ENCODE data around the gene ALDH16A1. TPM values are rescaled to one million over a fixed set of nuclear protein-coding genes. Genes with fewer than 3 reads are reported as not detected.

The ALDH16A1 gene
- total RNA-seq, 1 experiment from 2014 or later = 40.9 TPM

GRCh38 chr19:49492573-49493405, 39.8 kb downstream of the ALDH16A1 start:
- Histone ChIP-seq H3K27ac (peak overlapping the region; percentile 39), H3K36me3 (ENCODE audit: low read depth) (peaks cover 61% of the 10 kb centered on the region), H3K4me2 (no peak overlapping the region), H3K9me3 (ENCODE audit: insufficient read depth, low read depth) (no peaks in the 10 kb centered on the region), H3K4me3 (no peak overlapping the region), H3K4me1 (replicated peaks; ENCODE audit: insufficient read depth) (peaks cover 23% of the 10 kb centered on the region), H3K9me2 (ENCODE audit: insufficient read depth) (no peaks in the 10 kb centered on the region), H3K27me3 (ENCODE audit: insufficient read depth, low read depth) (no peaks in the 10 kb centered on the region), H3K79me2 (ENCODE audit: low read depth) (peaks cover 64% of the 10 kb centered on the region), H4K20me1 (ENCODE audit: insufficient read depth) (peaks cover 57% of the 10 kb centered on the region), H3F3A (ENCODE audit: insufficient read depth, low read depth) (peaks cover 93% of the 10 kb centered on the region), H2AFZ (no peak overlapping the region)
- intact Hi-C loops (cut with micrococcal nuclease; ENCODE audit: unreplicated experiment) = no loop called here
- TF ChIP-seq CTCF (conservative IDR thresholded peaks at IDR 0.05) (no peak), EZH2 (IDR thresholded peaks at IDR 0.05; ENCODE audit: low read depth) (no peak)
- peak in 1 of 2 experiments; percentile 74 for DNase-seq
- no TSS peak for BruUV-seq (replicated peaks)
- ChIA-PET POLR2A (ENCODE audit: unreplicated experiment) (interaction anchor here (0.5 to 0.6 kb wide), 2 partner anchors 180 to 376 kb away, joined by 3 to 4 read pairs; no protein-coding TSS in a partner anchor), CTCF (no interaction called here)

- peak overlapping the region; percentile 94 for H3K4me2 ChIP-seq
- no peaks in the 10 kb centered on the region for H3K27me3 ChIP-seq (ENCODE audit: insufficient read depth, low read depth)
- H3K9me3 ChIP-seq (ENCODE audit: insufficient read depth, low read depth) = no peaks in the 10 kb centered on the region
- peak overlapping the region; percentile 91 for H3K27ac ChIP-seq
- H2AFZ ChIP-seq = no peak overlapping the region
- peaks cover 41% of the 10 kb centered on the region for H3K79me2 ChIP-seq (ENCODE audit: low read depth)
- H3K36me3 ChIP-seq (ENCODE audit: low read depth) = peaks cover 45% of the 10 kb centered on the region
- DNase-seq = no peak
- CTCF ChIA-PET = no interaction called here
- TF ChIP-seq EZH2 (IDR thresholded peaks at IDR 0.05; ENCODE audit: low read depth) = no peak
- peak; percentile 12; the same call in 1 of the 2 replicates for TF ChIP-seq CTCF (conservative IDR thresholded peaks at IDR 0.05)
- H4K20me1 ChIP-seq (ENCODE audit: insufficient read depth) = peaks cover 46% of the 10 kb centered on the region
- POLR2A ChIA-PET (ENCODE audit: unreplicated experiment) = interaction anchor here (0.7 kb wide), 3 partner anchors 19 to 381 kb away, joined by 3 to 5 read pairs (median 3); partner anchors contain the start of genes AKT1S1, NOSIP and TBC1D17
- TSS peak; percentile 32 for BruUV-seq (replicated peaks)
- peaks cover 22% of the 10 kb centered on the region for H3K4me1 ChIP-seq (replicated peaks; ENCODE audit: insufficient read depth)
- H3F3A ChIP-seq (ENCODE audit: insufficient read depth, low read depth) = peaks cover 93% of the 10 kb centered on the region
- intact Hi-C loops (cut with micrococcal nuclease; ENCODE audit: unreplicated experiment) = loop anchor here (1.0 to 2.0 kb wide), 5 partner anchors 9 to 380 kb away; partner anchors contain the start of genes AKT1S1, ALDH16A1, DKKL1 and RPL13A
- H3K4me3 ChIP-seq = peak overlapping the region; percentile 89
- H3K9me2 ChIP-seq (ENCODE audit: insufficient read depth) = no peaks in the 10 kb centered on the region
Observed at GRCh38 chr19:49496574-49497008, 43.6 kb downstream of the ALDH16A1 start.

- Histone ChIP-seq H3K4me3 (peak overlapping the region; percentile 89), H3K4me1 (replicated peaks; ENCODE audit: insufficient read depth) (peaks cover 22% of the 10 kb centered on the region), H3K27ac (peak overlapping the region; percentile 91), H3K79me2 (ENCODE audit: low read depth) (peaks cover 39% of the 10 kb centered on the region), H3K4me2 (peak overlapping the region; percentile 94), H3K36me3 (ENCODE audit: low read depth) (peaks cover 38% of the 10 kb centered on the region), H4K20me1 (ENCODE audit: insufficient read depth) (peaks cover 40% of the 10 kb centered on the region), H3K9me2 (ENCODE audit: insufficient read depth) (no peaks in the 10 kb centered on the region), H3F3A (ENCODE audit: insufficient read depth, low read depth) (peaks cover 93% of the 10 kb centered on the region), H3K9me3 (ENCODE audit: insufficient read depth, low read depth) (no peaks in the 10 kb centered on the region), H3K27me3 (ENCODE audit: insufficient read depth, low read depth) (no peaks in the 10 kb centered on the region), H2AFZ (no peak overlapping the region)
- ChIA-PET POLR2A (ENCODE audit: unreplicated experiment) (interaction anchor here (0.7 kb wide), 1 partner anchor 18 kb away, joined by 3 read pairs; no protein-coding TSS in a partner anchor), CTCF (no interaction called here)
- TF ChIP-seq CTCF (conservative IDR thresholded peaks at IDR 0.05) = no peak
- TF ChIP-seq EZH2 (IDR thresholded peaks at IDR 0.05; ENCODE audit: low read depth) = no peak
- DNase-seq = peak; percentile 55 to 61
- TSS peak; percentile 49 for BruUV-seq (replicated peaks)
- intact Hi-C loops (cut with micrococcal nuclease; ENCODE audit: unreplicated experiment) = loop anchor here (1.0 to 2.0 kb wide), 3 partner anchors 44 to 380 kb away; partner anchors contain the start of genes AKT1S1, ALDH16A1, DKKL1 and TBC1D17
Observed at GRCh38 chr19:49497047-49497788, 44.2 kb downstream of the ALDH16A1 start.
